Keratinocyte (primary cell): ENCODE measurements around the gene CST4. TPM values are rescaled to one million over a fixed set of nuclear protein-coding genes. Genes with fewer than 3 reads are reported as not detected.

ENCODE experiments used
- DNase-seq: peaks from one replicate; pipeline ENCODE4 v3.0.0-alpha.2; 2011; ENCODE audit warnings: low read depth, missing footprints, low spot score
- FAIRE-seq: peaks from 2 replicates; lab custom pipeline; 2011; peaks lifted over from hg19 to GRCh38; lab: Jason Lieb, UNC
- H2AFZ ChIP-seq: 2 replicates; pipeline ENCODE4 v1.6.0; 2012; ENCODE audit warnings: low read length, control low read depth, inconsistent platforms; ENCODE audit not compliant: control insufficient read depth
- H3K27ac ChIP-seq: 2 replicates; pipeline ENCODE4 v1.5.1; 2011; ENCODE audit warnings: low read length; ENCODE audit not compliant: control insufficient read depth, insufficient read depth
- H3K27me3 ChIP-seq: 3 replicates; pipeline ENCODE4 v1.6.0; 2011; ENCODE audit warnings: low read length; ENCODE audit not compliant: control insufficient read depth, insufficient read depth; ENCODE audit errors: extremely low read depth
- H3K36me3 ChIP-seq, 2 experiments: 2 replicates in 1 of 2; 3 replicates in 1 of 2; pipeline ENCODE4 v1.5.1; 2011; ENCODE audit warnings: low read length in 2 of 2, mild to moderate bottlenecking in 1 of 2; ENCODE audit not compliant: control insufficient read depth in 2 of 2, insufficient read depth in 2 of 2; ENCODE audit errors: extremely low read depth in 1 of 2
- H3K4me1 ChIP-seq: 3 replicates; pipeline ENCODE4 v1.5.1; 2011; ENCODE audit warnings: low read length; ENCODE audit not compliant: control insufficient read depth, insufficient read depth; ENCODE audit errors: extremely low read depth
- H3K4me2 ChIP-seq: 3 replicates; pipeline ENCODE4 v1.6.0; 2011; ENCODE audit warnings: low read depth, low read length; ENCODE audit not compliant: control insufficient read depth, insufficient read depth; ENCODE audit errors: extremely low read depth
- H3K4me3 ChIP-seq, 3 experiments: fragments of 200-600 bp in 1 of 3; sonication (generic) in 1 of 3; 2 replicates in 2 of 3; 3 replicates in 1 of 3; pipeline ENCODE4 v1.5.1; 2011 to 2016; ENCODE audit warnings: low read length in 3 of 3, mild to moderate bottlenecking in 3 of 3, control low read depth in 2 of 3, inconsistent platforms in 1 of 3, low read depth in 1 of 3, mixed read lengths in 1 of 3, mixed run types in 1 of 3, moderate library complexity in 1 of 3; ENCODE audit not compliant: control insufficient read depth in 2 of 3, insufficient read depth in 2 of 3; ENCODE audit errors: extremely low read depth in 1 of 3
- H3K79me2 ChIP-seq: 2 replicates; pipeline ENCODE4 v1.6.0; 2012; ENCODE audit warnings: low read length; ENCODE audit not compliant: control insufficient read depth, insufficient read depth
- H3K9ac ChIP-seq: 3 replicates; pipeline ENCODE4 v1.6.0; 2011; ENCODE audit warnings: low read length; ENCODE audit not compliant: control insufficient read depth, insufficient read depth; ENCODE audit errors: extremely low read depth
- H3K9me1 ChIP-seq: 3 replicates; pipeline ENCODE4 v1.6.0; 2011; ENCODE audit warnings: low read length; ENCODE audit not compliant: control insufficient read depth, insufficient read depth; ENCODE audit errors: extremely low read depth
- H3K9me3 ChIP-seq: 2 replicates; pipeline ENCODE4 v1.5.1; 2012; ENCODE audit warnings: low read depth, low read length; ENCODE audit not compliant: control insufficient read depth
- H4K20me1 ChIP-seq: 3 replicates; pipeline ENCODE4 v1.6.0; 2011; ENCODE audit warnings: low read length; ENCODE audit not compliant: control insufficient read depth, insufficient read depth; ENCODE audit errors: extremely low read depth
- CTCF ChIP-seq, 3 experiments: IDR thresholded peaks in 1 of 3; conservative IDR thresholded peaks in 1 of 3; optimal IDR thresholded peaks in 1 of 3; 2 replicates in 2 of 3; 3 replicates in 1 of 3; pipeline versions ENCODE3 to v1.5.1; 2011; ENCODE audit warnings: low read length in 3 of 3, mild to moderate bottlenecking in 3 of 3, moderate library complexity in 2 of 3, control low read depth in 1 of 3, inconsistent platforms in 1 of 3; ENCODE audit not compliant: insufficient read depth in 2 of 3; ENCODE audit errors: extremely low read depth in 1 of 3
- EZH2 ChIP-seq: IDR thresholded peaks from one replicate; pipeline ENCODE4 v1.6.1; 2012; ENCODE audit warnings: inconsistent platforms, mild to moderate bottlenecking, low read length, moderate library complexity
- dilution Hi-C: fragments of 300-500 bp; cut with MboI; formaldehyde crosslinking; loops from one replicate; pipeline ENCODE4 v1.7.0; 2020; ENCODE audit warnings: low sequenced_read_pairs; ENCODE audit not compliant: extremely low pct_ligation_motif_present
- polyA plus RNA-seq, 5 experiments: library from polyadenylated mRNA; depleted of rRNA in 3 of 5; stranded (reverse) in 3 of 5; stranded (forward) in 1 of 5; unstranded in 1 of 5; fragments of >200 nt; gene quantifications; 1 replicate in 1 of 5; 2 replicates in 3 of 5; 3 replicates in 1 of 5; pipeline versions ENCODE4 v1.2.1 to v1.2.3, GENCODE V29; 2011 to 2012; ENCODE audit warnings: missing spikeins in 2 of 5, low read depth in 1 of 5, low replicate concordance in 1 of 5

CST4 gene
- polyA plus RNA-seq, 1 donor (not counting 4 experiments of a cell fraction or from before 2014, with no cell fraction given) = not detected

DNA sequence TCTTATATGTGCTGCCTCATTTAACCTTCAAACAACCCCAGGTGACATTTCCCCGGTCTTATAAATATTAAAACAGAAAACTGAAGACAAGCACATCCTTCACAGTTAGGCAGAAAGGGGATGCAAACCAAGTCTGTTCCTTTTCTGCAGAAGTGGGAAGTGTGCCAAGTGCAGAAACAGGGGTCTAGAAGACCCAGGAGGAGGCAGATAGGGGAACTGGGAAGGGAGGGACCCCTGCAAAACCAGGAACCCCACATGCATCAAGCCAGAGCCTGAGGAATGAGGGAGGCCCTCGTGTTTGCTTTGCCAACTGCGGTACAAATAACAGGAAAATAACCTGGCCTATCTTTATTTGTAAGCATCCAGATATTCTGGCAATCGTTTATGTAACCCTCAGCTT, 34.1 kb downstream of the CST4 start:
- H4K20me1 ChIP-seq = no peaks in the 10 kb centered on the region
- no peak overlapping the region for H3K27ac ChIP-seq
- H3K4me1 ChIP-seq = peaks cover 8% of the 10 kb centered on the region
- H3K9ac ChIP-seq = no peak overlapping the region
- no peaks in the 10 kb centered on the region for H3K9me1 ChIP-seq
- no peaks in the 10 kb centered on the region for H3K79me2 ChIP-seq
- no peak for TF ChIP-seq EZH2
- no peak for TF ChIP-seq CTCF (optimal IDR thresholded peaks at IDR 0.05 in 1 of 3, IDR thresholded peaks at IDR 0.05 in 1 of 3, conservative IDR thresholded peaks at IDR 0.05 in 1 of 3; ENCODE audit: extremely low read depth in 1 of 3, insufficient read depth in 2 of 3, low read length in 3 of 3)
- dilution Hi-C loops = no loop called here
- H3K9me3 ChIP-seq = no peaks in the 10 kb centered on the region
- H3K4me2 ChIP-seq = no peak overlapping the region
- no peak overlapping the region for H2AFZ ChIP-seq
- no peaks in the 10 kb centered on the region for H3K27me3 ChIP-seq
- H3K4me3 ChIP-seq = no peak overlapping the region
- no peak for FAIRE-seq
- DNase-seq = no peak
- no peaks in the 10 kb centered on the region for H3K36me3 ChIP-seq

DNA sequence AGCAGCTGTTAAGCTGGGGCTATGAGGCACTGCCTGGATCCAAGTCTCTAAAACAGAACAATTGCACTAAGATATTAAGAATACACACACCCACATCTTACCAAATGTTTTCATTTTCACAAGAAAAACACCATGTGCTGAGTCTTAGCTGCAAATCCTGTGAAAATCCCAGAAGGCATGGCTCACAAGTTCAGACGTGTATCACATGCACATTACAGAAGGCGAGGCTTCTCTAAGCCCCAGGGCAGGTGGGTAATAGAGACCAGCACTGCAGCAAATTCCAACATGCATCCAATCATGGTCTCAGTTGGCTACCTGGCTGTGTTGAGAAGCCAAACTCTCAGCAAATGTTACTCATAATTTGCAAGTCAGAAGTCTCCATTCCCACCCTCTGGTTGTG, 34.8 kb downstream of the CST4 start:
- Histone ChIP-seq H3K4me1 (peaks cover 8% of the 10 kb centered on the region), H3K27ac (no peak overlapping the region), H4K20me1 (no peaks in the 10 kb centered on the region), H3K9me1 (no peaks in the 10 kb centered on the region), H3K79me2 (no peaks in the 10 kb centered on the region), H3K4me3 (no peak overlapping the region), H3K9ac (no peak overlapping the region), H3K4me2 (no peak overlapping the region), H3K36me3 (no peaks in the 10 kb centered on the region), H2AFZ (no peak overlapping the region), H3K27me3 (no peaks in the 10 kb centered on the region), H3K9me3 (no peaks in the 10 kb centered on the region)
- dilution Hi-C loops = no loop called here
- TF ChIP-seq EZH2 (no peak), CTCF (optimal IDR thresholded peaks at IDR 0.05 in 1 of 3, IDR thresholded peaks at IDR 0.05 in 1 of 3, conservative IDR thresholded peaks at IDR 0.05 in 1 of 3; ENCODE audit: extremely low read depth in 1 of 3, insufficient read depth in 2 of 3, low read length in 3 of 3) (no peak)
- FAIRE-seq = peak; percentile 17
- no peak for DNase-seq
